NCI-H2227 (cell line): ENCODE data around the gene NECAB2.

ENCODE experiments used
- DNase-seq: peaks from one replicate; lab custom pipeline; 2025; ENCODE audit not compliant: unreplicated experiment; lab: John Stamatoyannopoulos, UW

The NECAB2 gene

DNA sequence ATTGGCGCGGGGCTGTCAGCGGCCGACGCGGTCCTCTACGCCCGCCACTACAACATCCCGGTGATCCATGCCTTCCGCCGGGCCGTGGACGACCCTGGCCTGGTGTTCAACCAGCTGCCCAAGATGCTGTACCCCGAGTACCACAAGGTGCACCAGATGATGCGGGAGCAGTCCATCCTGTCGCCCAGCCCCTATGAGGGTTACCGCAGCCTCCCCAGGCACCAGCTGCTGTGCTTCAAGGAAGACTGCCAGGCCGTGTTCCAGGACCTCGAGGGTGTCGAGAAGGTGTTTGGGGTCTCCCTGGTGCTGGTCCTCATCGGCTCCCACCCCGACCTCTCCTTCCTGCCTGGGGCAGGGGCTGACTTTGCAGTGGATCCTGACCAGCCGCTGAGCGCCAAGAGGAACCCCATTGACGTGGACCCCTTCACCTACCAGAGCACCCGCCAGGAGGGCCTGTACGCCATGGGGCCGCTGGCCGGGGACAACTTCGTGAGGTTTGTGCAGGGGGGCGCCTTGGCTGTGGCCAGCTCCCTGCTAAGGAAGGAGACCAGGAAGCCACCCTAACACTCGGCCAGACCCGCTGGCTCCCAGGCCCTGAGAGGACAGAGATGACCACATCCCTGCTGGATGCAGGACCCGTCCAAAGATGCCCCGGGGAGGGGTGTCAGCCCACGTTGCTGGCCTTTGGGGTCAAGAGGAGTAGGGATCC is 2.4 kb upstream of the NECAB2 start:
- no peak for DNase-seq

DNA sequence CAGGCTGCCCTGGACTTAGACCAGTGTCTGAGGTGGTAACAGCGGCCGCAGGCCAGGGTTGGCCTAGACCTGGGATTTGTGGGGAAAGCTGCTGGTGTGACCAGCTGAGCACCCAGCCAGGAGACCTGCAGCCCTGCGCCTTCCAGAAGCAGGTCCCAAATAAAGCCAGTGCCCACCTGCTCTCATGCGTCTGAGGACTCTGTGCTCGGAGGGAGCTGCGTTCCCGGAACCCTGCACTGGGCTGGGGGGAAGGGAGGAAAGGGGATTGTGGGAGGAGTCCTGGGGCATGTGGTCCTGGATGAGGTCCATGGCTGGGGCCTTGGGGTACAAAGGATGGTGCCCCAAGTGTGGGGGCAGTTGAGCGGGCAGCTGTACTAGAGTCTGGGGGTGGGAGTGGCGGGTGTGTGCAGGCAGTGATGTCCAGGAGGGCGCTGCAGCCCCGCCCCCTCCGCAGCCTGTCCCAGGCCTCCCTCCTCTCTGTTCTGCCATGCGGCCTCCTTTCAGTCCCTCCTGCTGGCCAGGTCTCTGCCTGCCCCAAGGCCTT is 1.8 kb upstream of the NECAB2 start:
- no peak for DNase-seq

GRCh38 chr16:83967091-83967490 is 953 bp upstream of the NECAB2 start:
- DNase-seq: no peak

- peak; percentile 47 for DNase-seq
Measured at GRCh38 chr16:83968306-83968851, 335 bp downstream of the NECAB2 start.

DNA sequence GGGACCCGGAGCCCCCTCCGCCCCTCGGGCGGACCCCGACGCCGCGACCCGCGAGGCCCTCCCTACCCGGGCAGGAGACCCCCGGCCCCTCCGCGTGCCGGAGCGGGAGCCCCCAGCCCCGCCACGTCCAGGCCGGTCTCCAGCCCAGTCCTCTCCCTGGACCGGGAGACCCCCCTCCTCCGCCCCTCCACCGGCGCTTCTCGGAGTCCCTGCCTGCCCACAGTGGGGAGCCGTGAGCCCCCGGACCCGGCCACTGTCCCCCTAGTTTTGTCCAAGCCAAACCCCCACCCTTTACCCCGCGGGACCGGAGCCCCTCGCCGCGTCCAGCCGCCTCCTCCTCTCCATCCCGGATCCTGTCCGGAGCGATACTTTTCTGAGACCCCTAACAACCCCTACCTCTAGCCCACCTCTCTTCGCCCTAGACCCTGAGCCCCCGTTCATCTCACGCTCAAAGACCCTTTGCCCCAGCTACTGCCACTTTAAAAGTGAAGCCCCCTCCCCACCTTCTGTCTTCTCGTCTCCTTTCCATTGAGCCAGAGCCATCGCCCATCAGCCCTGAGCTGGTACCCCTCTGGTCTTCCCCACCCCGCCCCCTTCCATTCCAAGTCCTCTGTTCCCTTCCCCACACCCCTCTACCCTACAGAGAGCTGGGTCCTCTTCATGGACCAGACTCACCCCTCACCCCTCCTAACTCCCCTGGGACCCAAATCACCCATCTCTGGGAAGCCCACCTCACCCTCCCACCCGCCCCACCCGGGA is 1.0 kb downstream of the NECAB2 start:
- no peak for DNase-seq

- DNase-seq: no peak
Measured at GRCh38 chr16:83969771-83970429, 1.9 kb downstream of the NECAB2 start.

DNA sequence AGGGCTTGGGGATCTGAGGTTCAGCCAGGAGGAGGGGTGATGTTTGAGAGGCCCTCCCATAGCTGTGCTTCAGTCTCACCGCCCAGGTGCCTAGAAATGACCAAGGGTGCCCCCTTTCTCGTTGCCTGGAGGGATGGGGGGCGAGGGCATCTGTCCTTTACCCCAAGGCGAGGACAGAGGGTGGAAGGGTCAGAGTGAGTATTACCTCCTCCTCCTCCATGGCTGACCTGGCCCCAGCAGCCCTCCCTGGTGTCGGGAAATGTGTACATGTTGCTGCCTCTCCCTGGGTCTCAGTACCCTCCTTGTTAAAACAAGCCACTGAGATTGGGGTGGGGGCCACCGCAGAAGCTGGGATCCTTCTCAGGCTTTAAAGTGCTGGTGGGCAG is 2.4 kb downstream of the NECAB2 start:
- no peak for DNase-seq

- DNase-seq: no peak
Measured at GRCh38 chr16:83971165-83972130, 3.4 kb downstream of the NECAB2 start.

DNA sequence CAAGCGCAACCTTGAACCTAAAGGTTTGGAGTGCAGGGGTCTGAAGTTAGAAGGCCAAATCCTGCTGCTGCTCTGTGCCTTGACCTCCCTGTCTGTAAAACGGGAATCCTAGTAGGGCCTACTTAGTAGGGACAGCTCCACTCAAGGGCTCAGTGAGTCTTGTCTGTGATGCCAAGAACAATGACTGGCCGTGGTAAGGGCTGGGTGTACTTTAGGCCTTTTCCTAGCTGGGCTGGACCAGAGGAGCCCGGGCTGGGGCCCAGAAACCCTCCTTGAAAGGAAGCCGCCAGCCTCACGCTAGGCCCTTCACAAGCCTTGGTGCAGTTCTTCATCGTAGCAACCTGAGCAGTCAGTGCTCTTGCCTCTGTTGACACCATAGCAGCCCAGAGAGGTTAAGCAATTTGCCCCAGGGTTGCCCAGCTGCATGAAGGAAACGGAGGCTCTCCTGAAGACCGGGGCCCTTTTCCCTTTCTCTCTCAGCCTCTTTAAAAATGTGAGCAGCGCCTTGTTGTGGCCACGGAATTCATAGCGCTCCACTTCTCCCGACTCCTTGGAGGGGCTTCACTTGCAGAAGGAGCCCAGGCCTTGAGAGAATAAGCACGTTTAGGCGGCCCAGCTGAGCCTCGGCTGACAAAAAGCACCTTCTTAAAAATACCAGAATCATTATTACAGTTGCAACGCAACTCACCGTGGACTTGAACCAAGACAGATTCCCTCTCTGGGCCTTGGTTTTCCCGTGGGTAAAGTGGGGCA is 4.4 kb downstream of the NECAB2 start:
- no peak for DNase-seq

GRCh38 chr16:83973077-83973476 is 5.0 kb downstream of the NECAB2 start:
- DNase-seq: no peak

DNA sequence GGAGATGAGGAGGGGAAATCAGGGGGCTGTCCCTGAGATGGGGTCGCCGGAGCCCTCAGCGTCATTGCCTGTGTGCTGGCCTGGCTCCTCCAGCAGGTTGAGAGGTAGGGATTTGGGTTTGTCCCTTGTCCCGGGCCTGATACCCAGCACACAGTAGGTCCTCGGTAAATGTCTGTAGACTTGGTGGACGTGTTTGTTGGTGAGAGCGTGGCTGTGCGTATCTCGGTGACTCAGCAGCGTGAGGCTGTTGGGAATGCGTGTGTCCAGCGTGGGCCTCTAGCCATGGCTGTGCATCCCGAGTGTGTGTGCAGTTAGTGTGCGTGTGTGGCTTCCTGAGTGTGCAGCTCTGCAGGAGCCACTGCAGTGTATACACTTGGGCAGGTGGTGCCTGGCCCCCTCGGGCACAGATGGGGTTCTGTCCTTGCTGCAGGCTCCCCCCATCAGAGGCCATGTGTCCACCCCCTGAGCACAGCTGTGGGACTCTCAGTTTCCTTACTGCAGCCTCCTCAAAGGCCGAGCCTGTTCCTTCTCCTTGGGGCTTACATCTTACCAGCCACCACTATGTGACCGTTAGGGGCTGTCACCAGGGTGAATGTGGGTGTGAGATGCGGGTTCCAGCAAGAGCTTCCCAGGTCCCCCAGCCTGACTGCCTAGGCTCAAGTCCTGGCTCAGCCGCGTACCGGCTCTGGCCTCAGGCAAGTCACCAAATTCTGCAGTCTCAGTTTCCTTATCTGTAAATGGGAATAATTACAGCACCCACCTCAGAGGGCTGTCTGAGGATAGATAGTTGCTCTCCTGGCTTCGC is 5.7 kb downstream of the NECAB2 start:
- DNase-seq: no peak

DNA sequence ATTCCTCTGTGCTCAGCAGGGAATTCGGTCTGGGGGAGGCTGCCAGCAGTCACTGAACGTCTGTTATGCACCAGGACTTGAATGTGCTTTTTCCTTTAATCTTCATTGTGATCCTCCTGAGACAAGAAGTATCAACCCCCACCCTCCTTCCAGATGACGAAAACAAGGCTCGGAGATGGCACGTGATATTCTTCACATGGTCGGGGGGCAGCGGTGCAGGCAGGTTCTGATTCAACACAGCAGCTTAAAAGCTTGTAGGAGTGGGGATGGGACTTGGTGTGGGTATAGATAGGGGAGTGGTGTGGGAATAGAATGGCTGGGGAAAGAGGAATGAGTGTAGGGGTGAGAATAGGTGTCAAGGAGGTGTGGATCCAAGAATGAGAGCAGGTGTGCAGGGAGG is 6.4 kb downstream of the NECAB2 start:
- no peak for DNase-seq

DNA sequence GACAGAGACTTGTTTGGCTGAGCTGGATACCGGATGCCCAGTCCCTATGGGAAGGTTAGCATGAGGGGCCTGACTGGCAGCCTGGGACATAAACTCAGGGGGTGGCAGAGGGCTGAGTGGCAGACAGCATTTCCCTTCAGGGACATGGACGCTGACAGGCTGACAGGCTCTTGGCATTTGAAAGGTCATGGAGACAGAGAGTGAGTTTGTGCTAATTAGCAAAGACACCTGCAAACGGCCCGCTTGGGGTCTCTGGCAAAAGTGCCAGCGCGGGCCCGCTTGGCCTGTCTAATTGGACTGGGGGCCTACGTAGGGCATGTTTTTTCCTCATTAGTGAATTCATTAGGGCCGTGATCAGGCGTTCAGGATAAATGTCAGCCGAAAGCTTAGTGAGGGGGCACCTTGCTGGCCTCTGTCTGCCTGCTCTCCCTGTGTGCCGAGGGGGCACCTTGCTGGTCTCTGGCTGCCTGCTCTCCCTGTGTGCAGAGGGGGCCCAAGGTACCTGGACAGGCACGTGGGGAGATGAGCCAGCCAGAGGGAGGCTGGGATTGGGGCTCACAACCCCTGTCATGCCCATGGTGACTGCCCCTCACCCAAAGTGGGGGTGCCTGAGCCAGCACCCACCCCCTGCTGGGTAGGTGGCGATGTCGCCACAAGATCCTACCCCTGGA is 7.7 kb downstream of the NECAB2 start:
- DNase-seq: no peak

DNA sequence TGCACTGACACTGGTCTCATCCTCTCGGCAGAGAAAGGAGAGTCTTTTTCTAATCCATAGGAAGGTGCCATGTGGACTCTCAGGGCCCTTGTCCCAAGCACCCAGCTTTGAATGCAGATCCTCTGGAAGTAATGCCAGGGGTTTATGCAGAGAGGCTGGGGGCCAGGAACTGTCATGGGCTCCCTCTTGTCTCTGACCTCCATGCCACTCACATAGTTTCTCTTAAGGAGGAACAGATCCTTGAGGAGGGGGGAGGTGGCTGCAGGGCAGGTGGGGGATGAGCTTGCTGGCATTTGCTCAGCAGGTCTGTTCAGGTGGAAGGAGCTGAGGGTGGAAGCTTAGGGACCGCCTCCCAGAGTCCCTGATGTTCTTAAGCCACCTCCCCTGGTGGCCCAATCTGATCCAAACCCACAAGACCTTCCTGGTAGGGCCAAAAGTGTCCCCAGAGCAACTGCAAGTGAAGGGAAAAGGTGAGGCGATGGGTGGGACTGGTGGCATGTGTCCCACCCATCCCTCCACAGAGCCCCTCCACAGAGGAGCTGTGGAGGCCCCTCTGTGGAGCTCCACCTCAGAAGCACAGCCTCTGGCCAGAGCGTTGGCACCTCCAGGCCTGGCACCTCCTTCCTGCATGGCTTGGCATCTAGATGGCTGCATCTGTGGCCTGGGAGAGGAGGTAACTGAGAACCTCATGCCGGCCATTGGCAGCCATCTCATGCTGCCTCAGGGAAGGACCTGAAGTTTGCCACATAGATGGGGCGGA is 9.2 kb downstream of the NECAB2 start:
- DNase-seq: no peak

DNA sequence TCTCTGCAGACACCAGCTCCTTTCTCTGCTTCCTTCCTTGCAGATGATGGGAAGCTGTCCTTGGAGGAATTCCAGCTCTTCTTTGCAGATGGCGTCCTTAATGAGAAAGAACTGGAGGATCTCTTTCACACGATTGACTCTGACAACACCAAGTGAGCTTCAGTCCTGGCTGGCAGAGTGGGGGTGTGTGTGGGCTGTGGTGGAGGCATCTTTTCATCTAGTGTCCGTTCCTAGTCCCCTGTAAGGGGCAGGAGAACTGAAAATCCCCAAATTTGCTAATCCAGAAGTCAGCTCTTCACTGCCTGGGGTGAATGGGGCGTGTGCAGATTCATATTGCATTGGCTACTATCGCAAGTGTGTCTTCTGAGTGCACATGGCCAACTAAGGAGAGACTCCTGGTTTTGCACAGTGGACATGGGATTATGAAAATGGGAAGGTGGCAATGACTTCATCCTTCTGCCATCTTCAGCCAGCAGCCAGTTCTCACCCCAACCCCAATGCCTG is 10.4 kb downstream of the NECAB2 start:
- no peak for DNase-seq

DNA sequence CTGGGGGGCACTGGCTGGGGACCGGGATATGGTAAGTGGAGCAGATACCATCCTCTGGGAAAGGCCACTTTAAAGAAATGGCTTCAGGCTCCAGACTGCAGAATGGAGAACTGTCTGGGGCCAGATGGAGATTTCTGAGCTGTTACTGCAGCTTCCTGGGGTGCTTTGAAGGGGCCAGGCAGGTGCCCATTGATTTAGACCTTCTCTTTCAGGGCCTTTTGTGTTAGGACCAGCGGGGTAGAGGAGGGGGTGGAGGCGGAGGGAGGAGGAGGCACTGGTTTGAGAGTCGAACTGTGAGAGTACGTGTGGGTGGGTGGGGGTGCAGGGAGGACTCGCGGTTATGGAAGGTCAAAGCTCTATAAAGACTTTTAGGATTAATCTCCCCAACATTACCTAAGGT is 11.4 kb downstream of the NECAB2 start:
- no peak for DNase-seq

DNA sequence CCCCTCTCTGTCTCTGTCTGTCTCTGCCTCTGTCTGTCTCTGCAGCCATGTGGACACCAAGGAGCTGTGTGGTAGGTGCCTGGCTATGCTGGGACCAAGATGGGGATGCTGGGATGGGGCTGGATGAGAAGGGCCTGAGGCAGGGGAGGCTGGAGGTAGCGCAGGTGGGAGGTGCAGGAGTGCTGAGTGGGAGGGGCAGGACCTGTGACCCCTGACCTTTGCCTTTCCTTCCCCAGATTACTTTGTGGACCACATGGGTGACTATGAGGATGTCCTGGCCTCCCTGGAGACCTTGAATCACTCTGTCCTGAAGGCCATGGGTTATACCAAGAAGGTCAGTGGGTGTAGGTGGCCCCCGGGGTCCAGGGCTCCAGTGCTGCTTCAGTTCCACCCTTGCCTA is 12.8 kb downstream of the NECAB2 start:
- DNase-seq: no peak
